HepG2 (cell line): ENCODE results near the gene MTX1. TPM values are rescaled to one million over a fixed set of nuclear protein-coding genes. Genes with fewer than 3 reads are reported as not detected.
"Not testable (repeated sequence)": the region's sequence is repeated elsewhere in the genome, so short reads cannot be mapped to it uniquely, and the experiment has no call there.

Experiments
- ATAC-seq: fragments of 200-7000 bp; cut with Tn5 transposase; 3 replicates; pipeline ENCODE4 v1.9.1; 2020; ENCODE audit warnings: mild to moderate bottlenecking, moderate library complexity
- BruUV-seq: library from RNA; stranded (reverse); fragments of 400-500 nt; replicated peaks from 2 replicates; lab custom pipeline; 2021; lab: Mats Ljungman, UMichigan
- CTCF ChIA-PET: fragments of 300-600 bp; formaldehyde crosslinking; extraction: SDS; loops from one replicate; lab custom pipeline; 2021; ENCODE audit warnings: low total read pairs, inconsistent platforms, low intra/inter-chr PET ratio; lab: Yijun Ruan, JAX
- POLR2A ChIA-PET: fragments of 350-600 bp; sonication (Branson Sonifier 250); formaldehyde crosslinking; loops from one replicate; lab custom pipeline; 2020; ENCODE audit warnings: antibody characterized with exemption, inconsistent platforms; lab: Yijun Ruan, JAX
- DNase-seq: peaks from one replicate; pipeline ENCODE4 v3.0.0-alpha.2; 2015; ENCODE audit warnings: low spot score
- FAIRE-seq: peaks from 3 replicates; lab custom pipeline; 2011; peaks lifted over from hg19 to GRCh38; lab: Jason Lieb, UNC
- H2AFZ ChIP-seq: one replicate; pipeline ENCODE4 v1.6.1; 2011; ENCODE audit warnings: low read length, inconsistent platforms
- H3K27ac ChIP-seq: fragments of 300-600 bp; 3 replicates; pipeline ENCODE4 v1.8.0; 2011; ENCODE audit warnings: mixed run types, mild to moderate bottlenecking, mixed read lengths, low read length, inconsistent platforms; ENCODE audit not compliant: insufficient read depth; ENCODE audit errors: extremely low read length
- H3K27me3 ChIP-seq, 2 experiments: fragments of 200-600 bp in 1 of 2; 2 replicates in 1 of 2; 3 replicates in 1 of 2; pipeline versions ENCODE4 v1.6.0 to v1.8.0; 2011; ENCODE audit warnings: low read length in 2 of 2, mild to moderate bottlenecking in 2 of 2, moderate library complexity in 2 of 2, inconsistent platforms in 1 of 2; ENCODE audit not compliant: insufficient read depth in 2 of 2, control insufficient read depth in 1 of 2
- H3K36me3 ChIP-seq, 2 experiments: fragments of 200-600 bp in 1 of 2; replicated peaks in 1 of 2; 2 replicates in 1 of 2; 3 replicates in 1 of 2; pipeline versions ENCODE4 v1.5.1 to v1.8.0; 2011; ENCODE audit warnings: low read length in 2 of 2, inconsistent platforms in 1 of 2; ENCODE audit not compliant: insufficient read depth in 2 of 2, control insufficient read depth in 1 of 2
- H3K4me1 ChIP-seq: 2 replicates; pipeline ENCODE4 v1.5.1; 2012; ENCODE audit warnings: low read length, inconsistent platforms; ENCODE audit not compliant: insufficient read depth
- H3K4me2 ChIP-seq: 2 replicates; pipeline ENCODE4 v1.6.0; 2011; ENCODE audit warnings: low read depth, low read length, inconsistent platforms
- H3K4me3 ChIP-seq, 3 experiments: fragments of 200-600 bp in 1 of 3; sonication (generic), shearing (Covaris generic) in 1 of 3; replicated peaks in 1 of 3; 2 replicates each; pipeline ENCODE4 v1.5.1; 2011 to 2016; ENCODE audit warnings: low read length in 3 of 3, inconsistent platforms in 2 of 3, low read depth in 2 of 3, mild to moderate bottlenecking in 2 of 3, control low read depth in 1 of 3, mixed read lengths in 1 of 3; ENCODE audit not compliant: insufficient read depth in 1 of 3
- H3K79me2 ChIP-seq: one replicate; pipeline ENCODE4 v1.6.1; 2011; ENCODE audit warnings: low read length, inconsistent platforms; ENCODE audit not compliant: insufficient read depth
- H3K9ac ChIP-seq: 2 replicates; pipeline ENCODE4 v1.6.0; 2011; ENCODE audit warnings: mild to moderate bottlenecking, low read depth, low read length, inconsistent platforms; ENCODE audit not compliant: insufficient read depth
- H3K9me3 ChIP-seq: 2 replicates; pipeline ENCODE4 v1.5.1; 2012; ENCODE audit warnings: mild to moderate bottlenecking, low read length
- H4K20me1 ChIP-seq: 2 replicates; pipeline ENCODE4 v1.6.0; 2011; ENCODE audit warnings: inconsistent platforms, mild to moderate bottlenecking, low read length, moderate library complexity; ENCODE audit not compliant: insufficient read depth
- ATM ChIP-seq: fragments of 450-650 bp; IDR thresholded peaks from 2 replicates; pipeline ENCODE4 v1.7.1; 2017; ENCODE audit warnings: mild to moderate bottlenecking, borderline replicate concordance
- CC2D1A ChIP-seq: sonication (generic); formaldehyde crosslinking; IDR thresholded peaks from 2 replicates; pipeline ENCODE4 v1.8.1; 2023; ENCODE audit warnings: mild to moderate bottlenecking, missing genetic modification reagents
- EZH2 ChIP-seq: conservative IDR thresholded peaks from 2 replicates; pipeline ENCODE4 v1.6.1; 2012; ENCODE audit warnings: mild to moderate bottlenecking, low read depth, low read length, moderate library complexity
- MBNL3 ChIP-seq: fragments of 250-450 bp; sonication (Bioruptor Pico); conservative IDR thresholded peaks from 2 replicates; pipeline ENCODE4 v1.8.0; 2022; ENCODE audit warnings: mild to moderate bottlenecking, inconsistent platforms
- MTERF4 ChIP-seq: sonication (generic); formaldehyde crosslinking; IDR thresholded peaks from 2 replicates; pipeline ENCODE4 v1.8.0; 2023; ENCODE audit warnings: mild to moderate bottlenecking, missing genetic modification reagents
- NR2F2 ChIP-seq: IDR thresholded peaks from 2 replicates; pipeline ENCODE4 v1.6.1; 2012; ENCODE audit warnings: low read depth, inconsistent platforms, borderline replicate concordance
- PAX8 ChIP-seq: sonication (generic); formaldehyde crosslinking; IDR thresholded peaks from 2 replicates; pipeline ENCODE4 v1.8.0; 2022; ENCODE audit warnings: mild to moderate bottlenecking, missing genetic modification reagents, borderline replicate concordance
- PCBP1 ChIP-seq: fragments of 200-400 bp; formaldehyde crosslinking; IDR thresholded peaks from 2 replicates; pipeline ENCODE4 v1.6.1; 2017; ENCODE audit warnings: mild to moderate bottlenecking, low read depth, low read length, borderline replicate concordance
- RFXAP ChIP-seq: sonication (generic); formaldehyde crosslinking; IDR thresholded peaks from 2 replicates; pipeline ENCODE4 v1.4.0; 2020; ENCODE audit warnings: missing genetic modification reagents, borderline replicate concordance
- SRSF1 ChIP-seq: fragments of 200-400 bp; formaldehyde crosslinking; optimal IDR thresholded peaks from 2 replicates; pipeline ENCODE3; 2017; ENCODE audit warnings: mild to moderate bottlenecking, low read depth, low read length, moderate library complexity
- ZC3H13 ChIP-seq: sonication (generic); formaldehyde crosslinking; IDR thresholded peaks from 2 replicates; pipeline ENCODE4 v1.8.1; 2023; ENCODE audit warnings: mild to moderate bottlenecking, missing genetic modification reagents, moderate library complexity
- ZNF350 ChIP-seq: sonication (generic); formaldehyde crosslinking; IDR thresholded peaks from 2 replicates; pipeline ENCODE4 v1.4.0; 2020; ENCODE audit warnings: mild to moderate bottlenecking, low read depth, missing genetic modification reagents, borderline replicate concordance
- WGBS: methylation state at CpG from one replicate; pipeline ENCODE4 v1.1.6; 2017; ENCODE audit warnings: low lambda C conversion rate; 5-methylcytosine and 5-hydroxymethylcytosine counted together
- in situ Hi-C: cut with HindIII; loops from 2 replicates; pipeline ENCODE4 v1.10.0; 2017; ENCODE audit warnings: low pct_unique_long_range_greater_than_20kb; ENCODE audit not compliant: extremely low pct_ligation_motif_present
- intact Hi-C: fragments of 100-400 bp; cut with micrococcal nuclease; formaldehyde crosslinking; loops from one replicate; pipeline ENCODE4 v1.10.0; 2022; ENCODE audit not compliant: unreplicated experiment
- polyA plus RNA-seq, 8 experiments: library from polyadenylated mRNA; depleted of rRNA in 3 of 8; stranded (reverse) in 7 of 8; unstranded in 1 of 8; fragments of >200 nt; fragmentation: Illumina TruSeq in 4 of 8; extraction: Trizol in 4 of 8; gene quantifications; 2 replicates each; pipeline versions ENCODE4 v1.2.1 to v1.2.3, GENCODE V29; 2011 to 2016; ENCODE audit warnings: low read depth in 4 of 8, missing spikeins in 1 of 8, mixed read lengths in 1 of 8; ENCODE audit not compliant: insufficient read depth in 1 of 8
- total RNA-seq, 5 experiments: library from RNA; depleted of rRNA; stranded (reverse); fragments of >200 nt; fragmentation: Illumina TruSeq; extraction: Trizol; gene quantifications; 2 replicates each; pipeline ENCODE4 v1.2.3, GENCODE V29; 2016; ENCODE audit warnings: low read depth in 1 of 5
- TF ChIP-seq, protein P1 (sequence below): sonication (generic); formaldehyde crosslinking; IDR thresholded peaks from 2 replicates; pipeline ENCODE4 v1.4.0; 2020; ENCODE audit warnings: mild to moderate bottlenecking, missing genetic modification reagents

MTX1 gene
- total and polyA plus RNA-seq, 2 of the 13 experiments (the other 11 are each of a cell fraction or from before 2014, with no cell fraction given) = 64.5 to 72.6 TPM

GRCh38 chr1:155193991-155194240 lies 14.6 kb upstream of the MTX1 start:
- CTCF ChIA-PET = interaction anchor here (1.3 to 1.5 kb wide), 4 partner anchors 13 to 398 kb away, joined by 3 to 12 read pairs (median 4); no protein-coding TSS in a partner anchor
- in situ Hi-C loops, H3K27ac ChIP-seq, DNase-seq, BruUV-seq, H3K79me2 ChIP-seq, ATAC-seq, H4K20me1 ChIP-seq, H2AFZ ChIP-seq, intact Hi-C loops, H3K9me3 ChIP-seq, FAIRE-seq, H3K36me3 ChIP-seq: not testable (repeated sequence)
- Histone ChIP-seq H3K4me1 (peaks cover 27% of the 10 kb centered on the region), H3K9ac (peak overlapping the region; percentile 61), H3K4me2 (peak overlapping the region; percentile 98), H3K27me3 (peaks cover 0 to 44% of the 10 kb centered on the region in 2 experiments; a peak in 4 of 5 replicates), H3K4me3 (peak overlapping the region in 2 of 3 experiments; percentile 60 to 72; a peak in 4 of 6 replicates)
- POLR2A ChIA-PET = interaction anchor here (0.8 to 2.9 kb wide), 9 partner anchors 14 to 238 kb away, joined by 3 to 19 read pairs (median 4); partner anchors contain the start of genes KRTCAP2, MTX1, PBXIP1 and SCAMP3
- WGBS = 29% methylated on average over 7 of the region's 16 CpGs
- 0 out of 2 replicates have a peak, but pooled peaks have one; percentile 5 for TF ChIP-seq ZNF350

DNA sequence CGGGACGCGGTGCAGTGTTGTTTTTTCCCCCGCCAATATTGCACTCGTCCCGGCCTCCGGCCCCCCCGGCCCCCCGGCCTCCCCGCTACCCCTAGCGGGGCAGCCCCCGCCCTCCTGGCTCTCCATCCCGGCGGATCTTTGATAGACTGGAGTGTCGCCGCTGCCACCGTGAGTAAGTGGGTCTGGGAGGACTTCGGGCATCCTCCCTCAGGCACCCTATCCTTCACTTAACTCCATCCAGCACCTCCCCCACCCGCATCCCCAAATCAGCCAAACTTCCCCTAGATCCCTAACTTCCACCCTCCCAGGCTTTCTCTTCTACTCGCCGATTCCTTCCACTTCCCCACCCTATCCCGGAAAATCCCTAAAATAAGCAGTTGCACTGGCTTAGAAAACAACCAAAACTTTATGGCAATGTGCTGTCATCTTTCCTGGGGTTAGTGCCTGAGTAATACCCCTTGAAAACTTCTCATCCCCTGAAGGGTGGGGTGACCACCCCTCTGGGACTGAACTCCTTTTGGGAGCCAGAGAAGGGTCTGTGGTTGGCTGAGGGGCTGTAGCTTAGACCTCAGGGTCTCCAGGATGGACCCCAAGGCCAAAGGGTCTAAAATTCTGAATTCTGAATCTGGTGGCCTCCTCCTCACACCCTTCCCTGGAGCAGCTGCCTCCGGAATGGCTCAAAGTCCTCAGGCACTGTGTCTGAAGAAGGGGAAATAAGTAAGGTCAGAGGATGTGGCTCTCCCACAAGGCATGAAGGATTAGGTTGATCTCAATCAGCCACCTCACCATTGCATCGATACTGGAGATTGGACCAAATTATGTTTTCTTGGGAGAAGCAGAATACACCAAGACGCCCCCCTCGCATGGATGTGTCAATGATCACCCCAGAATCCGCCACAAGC lies 13.0 kb upstream of the MTX1 start:
- Histone ChIP-seq H3K36me3 (no peaks in the 10 kb centered on the region), H3K4me2 (peak overlapping the region; percentile 98), H3K9me3 (no peaks in the 10 kb centered on the region)
- no peak for FAIRE-seq
- intact Hi-C loops = no loop called here
- no peak for TF ChIP-seq MBNL3 (CRISPR knock-in tag)
- TF ChIP-seq PCBP1 = no peak
- TF ChIP-seq SRSF1 = no peak
- TF ChIP-seq MTERF4 (CRISPR knock-in tag) = no peak
- TF ChIP-seq ATM = no peak
- no peak for TF ChIP-seq RFXAP
- TF ChIP-seq, protein P1, sequence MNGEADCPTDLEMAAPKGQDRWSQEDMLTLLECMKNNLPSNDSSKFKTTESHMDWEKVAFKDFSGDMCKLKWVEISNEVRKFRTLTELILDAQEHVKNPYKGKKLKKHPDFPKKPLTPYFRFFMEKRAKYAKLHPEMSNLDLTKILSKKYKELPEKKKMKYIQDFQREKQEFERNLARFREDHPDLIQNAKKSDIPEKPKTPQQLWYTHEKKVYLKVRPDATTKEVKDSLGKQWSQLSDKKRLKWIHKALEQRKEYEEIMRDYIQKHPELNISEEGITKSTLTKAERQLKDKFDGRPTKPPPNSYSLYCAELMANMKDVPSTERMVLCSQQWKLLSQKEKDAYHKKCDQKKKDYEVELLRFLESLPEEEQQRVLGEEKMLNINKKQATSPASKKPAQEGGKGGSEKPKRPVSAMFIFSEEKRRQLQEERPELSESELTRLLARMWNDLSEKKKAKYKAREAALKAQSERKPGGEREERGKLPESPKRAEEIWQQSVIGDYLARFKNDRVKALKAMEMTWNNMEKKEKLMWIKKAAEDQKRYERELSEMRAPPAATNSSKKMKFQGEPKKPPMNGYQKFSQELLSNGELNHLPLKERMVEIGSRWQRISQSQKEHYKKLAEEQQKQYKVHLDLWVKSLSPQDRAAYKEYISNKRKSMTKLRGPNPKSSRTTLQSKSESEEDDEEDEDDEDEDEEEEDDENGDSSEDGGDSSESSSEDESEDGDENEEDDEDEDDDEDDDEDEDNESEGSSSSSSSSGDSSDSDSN (CRISPR knock-in tag) = no peak
- TF ChIP-seq NR2F2 = no peak
- TF ChIP-seq ZC3H13 (CRISPR knock-in tag) = no peak
- no peak for TF ChIP-seq CC2D1A (CRISPR knock-in tag)
- TF ChIP-seq PAX8 (CRISPR knock-in tag) = no peak
- no peak for TF ChIP-seq EZH2
- TF ChIP-seq, all 625 proteins: peak for 0
- peak overlapping the region in 2 of 3 experiments; percentile 51 to 72; a peak in 3 of 6 replicates for H3K4me3 ChIP-seq
- no peak for DNase-seq
- in situ Hi-C loops = no loop called here
- POLR2A ChIA-PET = no interaction called here
- H3K4me1 ChIP-seq = peaks cover 27% of the 10 kb centered on the region
- ATAC-seq = no peak
- no peak overlapping the region for H3K27ac ChIP-seq
- BruUV-seq = no TSS peak
- 69% methylated on average over 9 of the region's 27 CpGs for WGBS
- no peaks in the 10 kb centered on the region for H3K79me2 ChIP-seq
- H4K20me1 ChIP-seq = no peaks in the 10 kb centered on the region
- no peak overlapping the region for H3K9ac ChIP-seq
- no peak overlapping the region for H2AFZ ChIP-seq
- CTCF ChIA-PET = no interaction called here
- peaks cover 0 to 45% of the 10 kb centered on the region in 2 experiments; a peak in 4 of 5 replicates for H3K27me3 ChIP-seq
